ENCODE data around the gene ADA. TPM values are rescaled to one million over a fixed set of nuclear protein-coding genes. Genes with fewer than 3 reads are reported as not detected.
A peak's percentile ranks its signal among the peaks of the same experiment; 100 is the strongest.

Gene ADA
- total RNA-seq, 4 donors from 2014 or later = 2.6 to 5.4 (median 2.9) TPM

DNA sequence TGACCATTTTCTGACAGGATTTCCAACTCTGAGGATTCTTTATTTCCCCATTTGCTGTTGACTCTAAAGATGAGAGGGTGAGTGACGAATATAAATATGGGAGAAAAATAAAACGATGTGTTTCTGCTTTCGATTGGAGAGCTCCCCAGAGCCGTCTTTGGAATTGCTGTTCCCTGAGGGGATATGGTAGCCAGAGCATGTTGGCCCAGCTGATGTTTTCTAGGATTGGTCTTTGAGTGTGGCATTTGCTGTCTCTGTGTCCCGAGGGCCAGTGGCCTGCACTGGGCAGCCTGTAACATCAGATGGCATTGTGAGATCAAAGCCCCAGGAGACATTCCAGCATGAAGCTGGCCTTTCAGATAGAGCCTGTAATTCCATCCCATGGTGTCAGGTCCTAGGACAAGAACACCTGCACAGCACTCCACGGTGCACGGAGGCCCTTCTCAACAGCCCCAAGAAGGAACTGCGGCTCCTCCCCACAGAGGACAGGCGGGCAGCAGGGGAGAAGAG lies 42.4 kb downstream of the ADA start:
- in situ Hi-C loops (cut with MboI; ENCODE audit: low pct_ligation_motif_present in 1 of 4, low pct_unique_long_range_greater_than_20kb in 1 of 4, low sequenced_read_pairs in 3 of 4) = loop anchor here (10.0 to 25.0 kb wide), 4 partner anchors 74 to 397 kb away; partner anchors contain the start of gene OSER1 (in 4 of the 4)
- intact Hi-C loops (cut with DNase I; ENCODE audit: low total_unique reads) = no loop called here
- peak overlapping the region; percentile 82 to 90 (median 86) for H3K27ac ChIP-seq
- TF ChIP-seq POLR2AphosphoS5 (IDR thresholded peaks at IDR 0.05) (no peak), POLR2A (IDR thresholded peaks at IDR 0.05) (no peak), EP300 (IDR thresholded peaks at IDR 0.05; ENCODE audit: low read depth) (no peak)
- TF ChIP-seq, protein P1, sequence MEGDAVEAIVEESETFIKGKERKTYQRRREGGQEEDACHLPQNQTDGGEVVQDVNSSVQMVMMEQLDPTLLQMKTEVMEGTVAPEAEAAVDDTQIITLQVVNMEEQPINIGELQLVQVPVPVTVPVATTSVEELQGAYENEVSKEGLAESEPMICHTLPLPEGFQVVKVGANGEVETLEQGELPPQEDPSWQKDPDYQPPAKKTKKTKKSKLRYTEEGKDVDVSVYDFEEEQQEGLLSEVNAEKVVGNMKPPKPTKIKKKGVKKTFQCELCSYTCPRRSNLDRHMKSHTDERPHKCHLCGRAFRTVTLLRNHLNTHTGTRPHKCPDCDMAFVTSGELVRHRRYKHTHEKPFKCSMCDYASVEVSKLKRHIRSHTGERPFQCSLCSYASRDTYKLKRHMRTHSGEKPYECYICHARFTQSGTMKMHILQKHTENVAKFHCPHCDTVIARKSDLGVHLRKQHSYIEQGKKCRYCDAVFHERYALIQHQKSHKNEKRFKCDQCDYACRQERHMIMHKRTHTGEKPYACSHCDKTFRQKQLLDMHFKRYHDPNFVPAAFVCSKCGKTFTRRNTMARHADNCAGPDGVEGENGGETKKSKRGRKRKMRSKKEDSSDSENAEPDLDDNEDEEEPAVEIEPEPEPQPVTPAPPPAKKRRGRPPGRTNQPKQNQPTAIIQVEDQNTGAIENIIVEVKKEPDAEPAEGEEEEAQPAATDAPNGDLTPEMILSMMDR (IDR thresholded peaks at IDR 0.05) = no peak
- peaks cover 0 to 3% (median 0%) of the 10 kb centered on the region in 4 donors for H3K36me3 ChIP-seq
- 65 to 71% methylated on average over 5 to 9 of the region's 9 CpGs for WGBS, 2 donors (ENCODE audit: low coverage in 1 of 2)
- DNase-seq = no peak
- no peaks in the 10 kb centered on the region for H3K27me3 ChIP-seq
- H3K4me3 ChIP-seq = peak overlapping the region in 1 of 4 donors; percentile 29
- peaks cover 9 to 28% (median 12%) of the 10 kb centered on the region in 4 donors for H3K4me1 ChIP-seq
- no peaks in the 10 kb centered on the region for H3K9me3 ChIP-seq

DNA sequence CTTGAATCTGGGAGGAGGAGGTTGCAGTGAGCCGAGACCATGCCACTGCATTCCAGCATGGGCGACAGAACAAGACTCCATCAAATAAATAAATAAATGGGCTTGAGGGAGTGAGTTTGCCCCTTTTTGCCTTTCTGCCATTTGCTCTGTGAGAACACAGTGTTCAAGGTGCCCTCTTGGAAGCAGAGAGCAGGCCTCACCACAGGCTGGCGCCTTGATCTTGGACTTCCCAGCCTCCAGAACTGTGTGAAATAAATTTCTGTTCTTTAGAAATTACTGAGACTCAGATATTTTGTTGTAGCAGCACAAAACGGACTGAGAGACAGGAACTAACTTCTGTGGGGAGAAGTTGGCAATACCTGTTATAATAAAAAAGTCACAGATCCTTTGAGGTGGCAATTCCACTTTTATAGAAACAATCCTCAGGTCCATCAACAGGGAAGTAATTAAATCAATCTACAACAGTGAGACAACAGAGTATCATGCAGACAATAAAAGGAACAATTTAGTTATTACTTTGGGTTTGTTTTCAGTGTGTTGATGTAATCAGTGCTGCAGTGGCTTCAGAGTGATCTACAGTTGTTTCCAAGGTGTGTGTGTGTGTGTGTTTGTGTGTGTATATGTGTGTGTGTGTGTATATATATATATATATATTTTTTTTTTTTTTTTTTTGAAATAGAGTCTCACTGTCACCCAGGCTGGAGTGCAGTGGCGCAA lies 44.6 kb downstream of the ADA start:
- no peaks in the 10 kb centered on the region for H3K9me3 ChIP-seq
- peaks cover 16 to 43% (median 22%) of the 10 kb centered on the region in 4 donors for H3K4me1 ChIP-seq
- H3K36me3 ChIP-seq = no peaks in the 10 kb centered on the region
- no peak for DNase-seq
- intact Hi-C loops (cut with DNase I; ENCODE audit: low total_unique reads) = no loop called here
- H3K27me3 ChIP-seq = no peaks in the 10 kb centered on the region
- no peak overlapping the region for H3K4me3 ChIP-seq
- H3K27ac ChIP-seq = peak overlapping the region in 2 of 4 donors; percentile 1 to 57
- in situ Hi-C loops (cut with MboI; ENCODE audit: low pct_ligation_motif_present in 1 of 4, low pct_unique_long_range_greater_than_20kb in 1 of 4, low sequenced_read_pairs in 3 of 4) = loop anchor here (10.0 to 25.0 kb wide), 4 partner anchors 72 to 395 kb away; partner anchors contain the start of gene OSER1 (in 4 of the 4)
- TF ChIP-seq POLR2A (IDR thresholded peaks at IDR 0.05) = no peak
- no peak for TF ChIP-seq EP300 (IDR thresholded peaks at IDR 0.05; ENCODE audit: low read depth)
- TF ChIP-seq POLR2AphosphoS5 (IDR thresholded peaks at IDR 0.05) = no peak
- TF ChIP-seq, protein P1 (IDR thresholded peaks at IDR 0.05) = no peak
- WGBS, 2 donors (ENCODE audit: low coverage in 1 of 2) = 74 to 88% methylated on average over 3 to 5 of the region's 5 CpGs

DNA sequence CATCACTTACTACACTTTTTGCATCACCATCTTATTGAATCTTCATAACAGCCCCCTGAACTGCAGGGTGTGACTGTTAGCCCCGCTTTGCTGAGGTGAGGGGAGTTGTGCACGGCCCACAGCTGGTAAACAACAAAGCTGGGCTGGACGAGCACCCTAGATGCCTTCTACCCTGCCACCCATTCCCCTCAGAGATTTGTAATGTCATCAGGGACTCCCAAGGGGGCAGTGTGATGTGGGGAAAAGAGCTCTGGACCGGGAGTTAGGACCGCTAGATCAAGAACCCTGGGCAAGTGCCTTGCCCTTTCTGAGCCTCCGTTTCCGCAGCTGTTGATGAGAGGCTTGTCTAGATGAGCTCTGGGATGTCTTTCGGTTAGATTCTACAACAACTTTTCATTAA lies 48.2 kb downstream of the ADA start:
- intact Hi-C loops (cut with DNase I; ENCODE audit: low total_unique reads) = no loop called here
- Histone ChIP-seq H3K27ac (peak overlapping the region in 2 of 4 donors; percentile 88 to 93), H3K4me1 (peaks cover 35 to 55% (median 44%) of the 10 kb centered on the region in 4 donors), H3K4me3 (no peak overlapping the region), H3K9me3 (no peaks in the 10 kb centered on the region), H3K27me3 (no peaks in the 10 kb centered on the region), H3K36me3 (no peaks in the 10 kb centered on the region)
- WGBS, 2 donors (ENCODE audit: low coverage in 1 of 2) = 92 to 95% methylated on average over 7 to 8 of the region's 8 CpGs
- TF ChIP-seq, protein P1 (IDR thresholded peaks at IDR 0.05) = no peak
- TF ChIP-seq POLR2AphosphoS5 (IDR thresholded peaks at IDR 0.05) (no peak), EP300 (IDR thresholded peaks at IDR 0.05; ENCODE audit: low read depth) (no peak), POLR2A (IDR thresholded peaks at IDR 0.05) (no peak)
- no peak for DNase-seq
- in situ Hi-C loops (cut with MboI; ENCODE audit: low pct_ligation_motif_present in 1 of 4, low pct_unique_long_range_greater_than_20kb in 1 of 4, low sequenced_read_pairs in 3 of 4) = loop anchor here (10.0 to 25.0 kb wide), 4 partner anchors 69 to 391 kb away; partner anchors contain the start of gene OSER1 (in 4 of the 4)

DNA sequence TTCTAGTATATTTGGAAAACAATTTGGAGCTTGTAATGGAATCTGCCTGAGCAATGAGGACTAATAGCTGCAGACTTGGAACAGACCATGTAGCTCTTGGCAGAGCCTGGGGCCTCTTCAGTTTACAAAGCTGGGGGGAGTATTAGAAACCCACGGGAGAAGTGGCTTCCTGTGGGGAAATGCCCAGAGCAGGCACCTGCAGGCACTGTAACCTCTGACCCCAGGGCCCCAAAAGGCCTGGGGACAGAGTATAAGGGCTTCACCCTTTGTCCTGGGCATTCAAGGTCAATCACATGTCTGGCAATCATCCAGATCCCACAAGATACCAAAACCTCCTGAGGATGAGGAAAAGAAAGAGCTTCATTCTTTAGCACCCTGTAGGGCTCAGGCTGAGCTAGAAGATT lies 49.7 kb downstream of the ADA start:
- Histone ChIP-seq H3K27ac (peak overlapping the region; percentile 80 to 93 (median 88)), H3K36me3 (no peaks in the 10 kb centered on the region), H3K4me3 (no peak overlapping the region), H3K4me1 (peaks cover 44 to 61% (median 50%) of the 10 kb centered on the region in 4 donors), H3K27me3 (no peaks in the 10 kb centered on the region), H3K9me3 (no peaks in the 10 kb centered on the region)
- in situ Hi-C loops (cut with MboI; ENCODE audit: low pct_ligation_motif_present in 1 of 4, low pct_unique_long_range_greater_than_20kb in 1 of 4, low sequenced_read_pairs in 3 of 4) = loop anchor here (10.0 to 25.0 kb wide), 4 partner anchors 67 to 390 kb away; partner anchors contain the start of gene OSER1 (in 4 of the 4)
- WGBS, 2 donors (ENCODE audit: low coverage in 1 of 2) = 0 to 11% methylated on average over 1 of the region's 1 CpG
- intact Hi-C loops (cut with DNase I; ENCODE audit: low total_unique reads) = no loop called here
- DNase-seq = peak; percentile 51
- no peak for TF ChIP-seq POLR2AphosphoS5 (IDR thresholded peaks at IDR 0.05)
- no peak for TF ChIP-seq POLR2A (IDR thresholded peaks at IDR 0.05)
- TF ChIP-seq, protein P1 (IDR thresholded peaks at IDR 0.05) = no peak
- TF ChIP-seq EP300 (IDR thresholded peaks at IDR 0.05; ENCODE audit: low read depth) = no peak
